ENCODE measurements around the gene HMX2. TPM values are rescaled to one million over a fixed set of nuclear protein-coding genes. Genes with fewer than 3 reads are reported as not detected.

The HMX2 gene
- total and polyA plus RNA-seq, 2 of the 13 experiments (the other 11 are each of a cell fraction or from before 2014, with no cell fraction given): not detected

DNA sequence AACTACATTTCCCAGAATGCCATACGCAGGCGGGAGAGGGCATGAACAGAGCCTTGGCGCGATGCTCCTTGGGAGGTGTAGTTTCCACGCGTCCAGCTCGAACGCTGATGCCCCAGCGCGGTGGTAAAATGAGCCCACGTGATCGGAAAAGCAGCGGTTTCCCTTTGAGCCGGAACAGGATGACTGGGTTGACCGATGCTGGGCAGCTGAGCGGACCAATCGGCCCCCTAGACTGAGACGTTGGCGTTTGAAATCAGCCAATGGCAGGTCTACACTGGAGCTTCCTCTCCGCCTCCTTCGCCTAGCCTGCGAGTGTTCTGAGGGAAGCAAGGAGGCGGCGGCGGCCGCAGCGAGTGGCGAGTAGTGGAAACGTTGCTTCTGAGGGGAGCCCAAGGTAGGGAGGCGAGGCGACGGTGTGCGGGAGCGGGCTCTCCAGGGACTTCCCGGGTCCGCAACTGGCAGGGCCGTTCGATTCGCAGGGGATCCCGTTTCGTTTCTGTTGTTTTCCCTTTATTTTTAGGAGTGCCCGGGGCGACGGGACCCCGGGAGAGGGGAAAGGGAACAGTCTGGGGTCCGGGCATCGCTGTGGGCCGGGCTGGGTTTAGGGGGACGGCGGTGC lies 6.3 kb downstream of the HMX2 start, which contains the start of gene BUB3 (continued):
- TF ChIP-seq TFAP4 (IDR thresholded peaks at IDR 0.05; ENCODE audit: borderline replicate concordance, low read depth) (peak; percentile 61; the same call in 1 of the 2 replicates), ARID5B (CRISPR knock-in tag; IDR thresholded peaks at IDR 0.05) (peak; percentile 29; the same call in 1 of the 2 replicates), NONO (IDR thresholded peaks at IDR 0.05) (no peak), NONO (CRISPR knock-in tag; conservative IDR thresholded peaks at IDR 0.05) (no peak), SNRNP70 (IDR thresholded peaks at IDR 0.05; ENCODE audit: low read depth, low read length) (no peak), CBX5 (CRISPR knock-in tag; IDR thresholded peaks at IDR 0.05; ENCODE audit: borderline replicate concordance) (0 out of 2 replicates have a peak, but pooled peaks have one; percentile 13), TSC22D2 (CRISPR knock-in tag; IDR thresholded peaks at IDR 0.05; ENCODE audit: borderline replicate concordance) (peak; percentile 41; the same call in 1 of the 2 replicates), SIN3B (IDR thresholded peaks at IDR 0.05; ENCODE audit: low read length) (peak; percentile 8; the same call in 1 of the 2 replicates), KLF11 (CRISPR knock-in tag; IDR thresholded peaks at IDR 0.05) (peak; percentile 48; the same call in 1 of the 2 replicates), CHCHD3 (CRISPR knock-in tag; IDR thresholded peaks at IDR 0.05) (no peak), NRL (CRISPR knock-in tag; IDR thresholded peaks at IDR 0.05; ENCODE audit: borderline replicate concordance) (peak; percentile 68; the same call in 1 of the 2 replicates), MAFF (IDR thresholded peaks at IDR 0.05; ENCODE audit: low read depth, low read length) (no peak), ZNF205 (CRISPR knock-in tag; IDR thresholded peaks at IDR 0.05) (0 out of 2 replicates have a peak, but pooled peaks have one; percentile 14), ELF1 (CRISPR knock-in tag; IDR thresholded peaks at IDR 0.05) (peak; percentile 92), CC2D1A (CRISPR knock-in tag; IDR thresholded peaks at IDR 0.05) (0 out of 2 replicates have a peak, but pooled peaks have one; percentile 51), ZZZ3 (CRISPR knock-in tag; IDR thresholded peaks at IDR 0.05; ENCODE audit: borderline replicate concordance) (peak; percentile 32; the same call in 1 of the 2 replicates), TBP (CRISPR knock-in tag; IDR thresholded peaks at IDR 0.05) (0 out of 2 replicates have a peak, but pooled peaks have one; percentile 53), ARNT2 (CRISPR knock-in tag; IDR thresholded peaks at IDR 0.05; ENCODE audit: low read depth) (0 out of 2 replicates have a peak, but pooled peaks have one; percentile 72), SOX5 (CRISPR knock-in tag; IDR thresholded peaks at IDR 0.05; ENCODE audit: borderline replicate concordance) (peak; percentile 9; the same call in 1 of the 2 replicates), ZBTB2 (CRISPR knock-in tag; IDR thresholded peaks at IDR 0.05; ENCODE audit: low read depth) (no peak), KLF16 (CRISPR knock-in tag; IDR thresholded peaks at IDR 0.05) (peak in 1 of 2 experiments; percentile 35; a peak in 1 of 4 replicates), ADNP (CRISPR knock-in tag; IDR thresholded peaks at IDR 0.05) (no peak), YY1 (IDR thresholded peaks at IDR 0.05; ENCODE audit: insufficient read depth, insufficient replicate concordance, low read depth, low read length) (peak; percentile 54), RARA (CRISPR knock-in tag; IDR thresholded peaks at IDR 0.05) (peak; percentile 22; the same call in 1 of the 2 replicates), ZNF615 (CRISPR knock-in tag; IDR thresholded peaks at IDR 0.05; ENCODE audit: borderline replicate concordance) (peak; percentile 49; the same call in 1 of the 2 replicates)

All from HepG2 (cell line).